Heart left ventricle (tissue), 16 donors: ENCODE data around the gene MRPL50. TPM values are rescaled to one million over a fixed set of nuclear protein-coding genes. Genes with fewer than 3 reads are reported as not detected.

Source experiments
- ATAC-seq, 4 donors: fragments of 200-7000 bp; cut with Tn5 transposase; one replicate each; pipeline ENCODE4 v1.9.1; 2020 to 2022; ENCODE audit warnings: moderate library complexity in 4 of 4, mild to moderate bottlenecking in 3 of 4, moderate number of reproducible peaks in 1 of 4
- DNase-seq, 5 donors: peaks; one replicate each; pipeline ENCODE4 v3.0.0-alpha.2; 2020
- H3K27ac ChIP-seq, 12 donors: fragments of 200-600 bp; sonication (generic) in 4 of 12; one replicate each; pipeline versions ENCODE4 v1.5.0 to v1.8.0; 2016 to 2022; ENCODE audit warnings: mild to moderate bottlenecking in 2 of 12
- H3K27me3 ChIP-seq, 9 donors: fragments of 200-600 bp; sonication (generic) in 2 of 9; one replicate each; pipeline versions ENCODE4 v1.5.1 to v1.8.0; 2016 to 2022; ENCODE audit warnings: mild to moderate bottlenecking in 3 of 9
- H3K36me3 ChIP-seq, 9 donors: fragments of 200-600 bp; sonication (generic) in 2 of 9; one replicate each; pipeline versions ENCODE4 v1.5.0 to v1.8.0; 2018 to 2022; ENCODE audit warnings: mild to moderate bottlenecking in 2 of 9
- H3K4me1 ChIP-seq, 12 donors: fragments of 200-600 bp; sonication (generic) in 4 of 12; one replicate each; pipeline versions ENCODE4 v1.5.0 to v1.8.0; 2016 to 2022; ENCODE audit warnings: mild to moderate bottlenecking in 3 of 12
- H3K4me3 ChIP-seq, 12 donors: fragments of 200-600 bp; sonication (generic) in 4 of 12; one replicate each; pipeline versions ENCODE4 v1.5.0 to v1.8.0; 2017 to 2022; ENCODE audit warnings: mild to moderate bottlenecking in 9 of 12, moderate library complexity in 4 of 12
- H3K9me3 ChIP-seq, 12 donors: fragments of 200-600 bp; sonication (generic) in 4 of 12; one replicate each; pipeline versions ENCODE4 v1.5.0 to v1.8.0; 2016 to 2022; ENCODE audit warnings: mild to moderate bottlenecking in 1 of 12
- CTCF ChIP-seq, 12 donors: fragments of 200-600 bp; sonication (generic) in 4 of 12; IDR thresholded peaks; one replicate each; pipeline versions ENCODE4 v1.5.0 to v1.8.0; 2018 to 2022; ENCODE audit warnings: antibody characterized with exemption in 12 of 12, mild to moderate bottlenecking in 5 of 12
- POLR2A ChIP-seq, 2 donors: fragments of 450-650 bp; IDR thresholded peaks; one replicate each; pipeline ENCODE4 v1.6.1; 2017; ENCODE audit warnings: antibody characterized with exemption in 2 of 2, mild to moderate bottlenecking in 2 of 2, moderate library complexity in 2 of 2
- WGBS, 4 donors: extraction: QIAGEN DNeasy Blood & Tissue Kit in 2 of 4; methylation state at CpG; one replicate each; pipeline versions ENCODE4 v1.1.5 to v1.1.7; 2013 to 2018; 5-methylcytosine and 5-hydroxymethylcytosine counted together
- intact Hi-C, 10 donors: fragments of 100-400 bp; cut with DNase I; formaldehyde crosslinking; loops; one replicate each; pipeline versions ENCODE4 v1.11.1 to v1.14.2; 2022
- polyA plus RNA-seq, 2 donors: library from polyadenylated mRNA; stranded (reverse); fragments of 200-250 nt; gene quantifications; one replicate each; pipeline ENCODE4 v1.2.3, GENCODE V29; 2013
- total RNA-seq, 9 donors: library from RNA; depleted of rRNA in 2 of 9; stranded (reverse); fragments of >200 nt in 2 of 9; fragmentation: NEBNext Ultra II Directional in 3 of 9; extraction: Animal tissue kit (Norgen Biotek cat#: 25700) in 3 of 9; gene quantifications; one replicate each; pipeline versions ENCODE4 v1.1.0 to v1.2.4, GENCODE V29; 2016 to 2023
- donor health status: ischemic (EF 13 %, LVEDD 7.1; RV severe dilation, severe dysfunction).
- donor health status: healthy with polysubstance abuse.
- donor health status: DM: no; HTN: yes; CAD: no.
- donor health status: DM: no; HTN: no; CAD: no.
- donor health status: ischemic (EF 25% LVEDD 6.9; RV normal size, moderate dysfunction).
- donor health status: ischemic (EF 25% LVEDD 5.7; RV mildly dilated, moderate dysfunction).
- donor health status: healthy.
- donor health status: DM: yes; HTN: yes; CAD: no.
- donor health status: ischemic (EF 35%, LVEDD 5.7; RV mildly dilated, moderate dysfunction).
- donor health status: nonischemic (EF 11% LVEDD 7.7; RV severe dilation, severe dysfunction).
- donor health status: DM: yes; HTN: yes; CAD: no.
- donor health status: PGD.
- donor health status: ischemic (EF 29% LVEDD 5.4; RV normal size, mild dysfunction).
- donor health status: nonischemic (EF 23%, LVEDD 6.1; RV moderate dilation, normal function).

The MRPL50 gene
- total and polyA plus RNA-seq, 11 donors = 12.3 to 18.3 (median 15.4) TPM

- Histone ChIP-seq H3K4me1 (peaks cover 0 to 13% (median 0%) of the 10 kb centered on the region in 12 donors), H3K9me3 (peaks cover 0 to 93% (median 42%) of the 10 kb centered on the region in 12 donors), H3K27ac (no peak overlapping the region), H3K27me3 (no peaks in the 10 kb centered on the region), H3K36me3 (peaks cover 0 to 23% (median 0%) of the 10 kb centered on the region in 9 donors), H3K4me3 (no peak overlapping the region)
- no peak for TF ChIP-seq POLR2A (IDR thresholded peaks at IDR 0.05)
- no peak for TF ChIP-seq CTCF (IDR thresholded peaks at IDR 0.05)
- intact Hi-C loops = no loop called here
- DNase-seq = no peak
- no peak for ATAC-seq
Measured at GRCh38 chr9:101415578-101415977, 17.2 kb upstream of the MRPL50 start.

GRCh38 chr9:101414839-101415238 is 16.4 kb upstream of the MRPL50 start:
- H3K27me3 ChIP-seq = no peaks in the 10 kb centered on the region
- no peak for ATAC-seq
- H3K4me1 ChIP-seq = peaks cover 0 to 7% (median 0%) of the 10 kb centered on the region in 12 donors
- intact Hi-C loops = no loop called here
- no peak for DNase-seq
- H3K4me3 ChIP-seq = no peak overlapping the region
- no peak overlapping the region for H3K27ac ChIP-seq
- H3K9me3 ChIP-seq = peaks cover 0 to 94% (median 49%) of the 10 kb centered on the region in 12 donors
- peaks cover 0 to 31% (median 0%) of the 10 kb centered on the region in 9 donors for H3K36me3 ChIP-seq
- no peak for TF ChIP-seq POLR2A (IDR thresholded peaks at IDR 0.05)
- TF ChIP-seq CTCF (IDR thresholded peaks at IDR 0.05) = no peak

DNA sequence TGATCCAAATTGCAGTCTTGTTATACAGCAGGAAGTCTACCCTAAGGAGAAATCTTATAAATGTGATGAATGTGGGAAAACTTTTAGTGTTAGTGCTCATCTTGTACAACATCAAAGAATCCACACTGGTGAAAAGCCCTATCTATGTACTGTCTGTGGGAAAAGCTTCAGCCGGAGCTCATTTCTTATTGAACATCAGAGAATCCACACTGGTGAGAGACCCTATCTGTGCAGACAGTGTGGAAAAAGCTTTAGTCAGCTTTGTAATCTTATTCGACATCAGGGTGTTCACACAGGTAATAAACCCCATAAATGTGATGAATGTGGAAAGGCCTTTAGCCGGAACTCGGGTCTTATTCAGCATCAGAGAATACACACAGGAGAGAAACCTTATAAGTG is 10.7 kb upstream of the MRPL50 start:
- intact Hi-C loops = no loop called here
- H3K27ac ChIP-seq = no peak overlapping the region
- WGBS, 4 donors = 93 to 98% (median 98%) methylated on average over 4 of the region's 4 CpGs
- peaks cover 24 to 79% (median 56%) of the 10 kb centered on the region in 9 donors for H3K36me3 ChIP-seq
- TF ChIP-seq POLR2A (IDR thresholded peaks at IDR 0.05) (no peak), CTCF (IDR thresholded peaks at IDR 0.05) (no peak)
- H3K27me3 ChIP-seq = no peaks in the 10 kb centered on the region
- H3K4me3 ChIP-seq = no peak overlapping the region
- H3K4me1 ChIP-seq = no peaks in the 10 kb centered on the region
- DNase-seq (no peak), ATAC-seq (peak in 2 of 4 donors; percentile 8 to 31)
- peaks cover 6 to 100% (median 92%) of the 10 kb centered on the region in 12 donors for H3K9me3 ChIP-seq

DNA sequence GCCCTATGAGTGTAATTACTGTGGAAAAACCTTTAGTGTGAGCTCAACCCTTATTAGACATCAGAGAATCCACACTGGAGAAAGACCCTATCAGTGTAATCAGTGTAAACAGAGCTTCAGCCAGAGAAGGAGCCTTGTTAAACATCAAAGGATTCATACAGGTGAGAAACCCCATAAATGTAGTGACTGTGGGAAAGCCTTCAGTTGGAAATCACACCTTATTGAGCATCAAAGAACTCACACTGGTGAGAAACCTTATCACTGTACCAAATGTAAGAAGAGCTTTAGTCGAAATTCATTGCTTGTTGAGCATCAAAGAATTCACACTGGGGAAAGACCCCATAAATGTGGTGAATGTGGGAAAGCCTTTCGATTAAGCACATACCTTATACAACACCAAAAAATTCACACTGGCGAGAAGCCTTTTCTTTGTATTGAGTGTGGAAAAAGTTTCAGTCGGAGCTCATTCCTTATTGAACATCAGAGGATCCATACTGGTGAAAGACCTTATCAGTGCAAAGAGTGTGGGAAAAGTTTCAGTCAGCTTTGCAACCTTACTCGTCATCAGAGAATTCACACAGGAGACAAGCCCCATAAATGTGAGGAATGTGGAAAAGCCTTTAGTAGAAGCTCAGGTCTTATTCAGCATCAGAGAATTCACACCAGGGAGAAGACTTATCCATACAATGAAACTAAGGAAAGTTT is 10.1 kb upstream of the MRPL50 start:
- H3K27ac ChIP-seq = no peak overlapping the region
- ATAC-seq = no peak
- intact Hi-C loops = no loop called here
- H3K27me3 ChIP-seq = no peaks in the 10 kb centered on the region
- H3K4me3 ChIP-seq = no peak overlapping the region
- TF ChIP-seq POLR2A (IDR thresholded peaks at IDR 0.05) (no peak), CTCF (IDR thresholded peaks at IDR 0.05) (no peak)
- peaks cover 26 to 84% (median 61%) of the 10 kb centered on the region in 9 donors for H3K36me3 ChIP-seq
- no peaks in the 10 kb centered on the region for H3K4me1 ChIP-seq
- DNase-seq = no peak
- WGBS, 4 donors = 96 to 98% (median 98%) methylated on average over 5 of the region's 5 CpGs
- H3K9me3 ChIP-seq = peaks cover 6 to 100% (median 93%) of the 10 kb centered on the region in 12 donors
